Gastroesophageal sphincter (tissue), 4 donors: Measurements from ENCODE around the gene EDDM3A. TPM values are rescaled to one million over a fixed set of nuclear protein-coding genes. Genes with fewer than 3 reads are reported as not detected.
A peak's percentile ranks its signal among the peaks of the same experiment; 100 is the strongest.

Experiments used
- ATAC-seq: fragments of 150-250 bp; one replicate; pipeline ENCODE4 v1.9.1; 2016; ENCODE audit warnings: mild to moderate bottlenecking, moderate library complexity
- H3K27ac ChIP-seq, 4 donors: fragments of 200-600 bp; sonication (generic) in 3 of 4; 1 replicate in 3 of 4; 2 replicates in 1 of 4; pipeline ENCODE4 v1.5.1; 2016 to 2019
- H3K27me3 ChIP-seq: fragments of 200-600 bp; sonication (generic); one replicate; pipeline ENCODE4 v1.5.1; 2019
- H3K36me3 ChIP-seq, 2 donors: fragments of 200-600 bp; sonication (generic); one replicate each; pipeline ENCODE4 v1.5.1; 2019; ENCODE audit warnings: control low read depth in 1 of 2
- H3K4me1 ChIP-seq, 3 donors: fragments of 200-600 bp; sonication (generic); 1 replicate in 2 of 3; 2 replicates in 1 of 3; pipeline ENCODE4 v1.5.1; 2016 to 2019; ENCODE audit warnings: control low read depth in 2 of 3
- H3K4me3 ChIP-seq, 2 donors: fragments of 200-600 bp; sonication (generic); one replicate each; pipeline ENCODE4 v1.5.1; 2019; ENCODE audit warnings: mild to moderate bottlenecking in 1 of 2, moderate library complexity in 1 of 2
- H3K9me3 ChIP-seq, 3 donors: fragments of 200-600 bp; sonication (generic); one replicate each; pipeline ENCODE4 v1.5.1; 2017 to 2019; ENCODE audit warnings: control low read depth in 2 of 3
- EP300 ChIP-seq: sonication (generic); formaldehyde crosslinking; IDR thresholded peaks from one replicate; pipeline ENCODE4 v1.6.1; 2017; ENCODE audit warnings: antibody characterized with exemption, mild to moderate bottlenecking
- POLR2A ChIP-seq, 2 donors: fragments of 450-650 bp; IDR thresholded peaks; one replicate each; pipeline ENCODE4 v1.6.1; 2017; ENCODE audit warnings: antibody characterized with exemption in 2 of 2, mild to moderate bottlenecking in 2 of 2, moderate library complexity in 1 of 2
- POLR2AphosphoS5 ChIP-seq: sonication (generic); formaldehyde crosslinking; IDR thresholded peaks from one replicate; pipeline ENCODE4 v1.6.1; 2017; ENCODE audit warnings: antibody characterized with exemption
- WGBS, 2 donors: methylation state at CpG; one replicate each; pipeline ENCODE4 v1.1.5; 2018; ENCODE audit warnings: low coverage in 1 of 2; 5-methylcytosine and 5-hydroxymethylcytosine counted together
- total RNA-seq, 4 donors: library from RNA; depleted of rRNA; stranded (reverse); fragments of >200 nt; gene quantifications; one replicate each; pipeline ENCODE4 v1.1.0, GENCODE V29; 2016
- TF ChIP-seq, protein P1 (sequence below), 4 experiments: fragments of 200-600 bp in 2 of 4; fragments of 450-650 bp in 2 of 4; sonication (generic) in 1 of 4; IDR thresholded peaks; one replicate each; pipeline ENCODE4 v1.5.1; 2017 to 2019; ENCODE audit warnings: antibody characterized with exemption in 4 of 4, mild to moderate bottlenecking in 2 of 4, moderate library complexity in 2 of 4

Gene EDDM3A
- total RNA-seq, 4 donors from 2014 or later: not detected

DNA sequence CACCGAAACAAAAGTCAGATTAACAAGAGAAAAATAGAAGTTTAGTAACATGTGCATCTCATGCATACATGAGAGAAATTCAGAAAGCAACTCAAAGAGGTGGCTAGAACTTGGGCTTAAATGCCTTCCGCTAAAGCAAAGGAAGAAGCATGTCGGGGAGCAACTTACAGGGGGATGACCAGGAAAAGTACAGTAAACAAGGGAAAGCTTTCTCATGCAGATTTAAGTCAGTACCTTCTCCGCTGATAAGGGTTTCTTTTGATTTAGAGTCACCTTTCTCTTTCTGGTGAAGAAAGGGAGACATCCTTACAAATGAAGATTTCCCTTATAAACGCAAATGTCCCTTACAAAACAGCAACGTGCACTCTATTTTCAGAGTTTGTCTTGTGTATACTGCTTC lies 29.4 kb downstream of the EDDM3A start:
- no peak overlapping the region for H3K27ac ChIP-seq
- H3K27me3 ChIP-seq: peaks cover 10% of the 10 kb centered on the region
- ATAC-seq: no peak

DNA sequence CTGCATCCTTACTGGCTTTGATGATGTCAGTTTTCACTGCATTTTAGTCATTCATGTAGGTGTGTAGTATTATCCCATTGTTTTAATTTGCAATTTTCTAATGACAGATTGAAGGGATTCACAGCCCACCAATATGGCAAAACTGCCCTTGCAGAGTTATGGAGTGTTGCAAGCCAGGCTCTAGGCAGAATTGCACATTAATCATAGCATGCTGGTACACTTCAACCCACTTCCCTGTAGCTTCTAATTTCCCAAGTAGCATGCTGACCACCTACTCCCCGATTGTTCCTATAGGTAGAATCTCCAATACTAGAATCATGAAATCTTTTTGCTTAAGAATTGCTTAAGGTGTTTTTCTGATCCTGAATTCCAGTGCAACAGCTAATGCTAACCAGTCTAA lies 30.2 kb downstream of the EDDM3A start:
- Histone ChIP-seq H3K4me3 (no peak overlapping the region), H3K36me3 (no peaks in the 10 kb centered on the region), H3K4me1 (no peaks in the 10 kb centered on the region), H3K27me3 (peaks cover 10% of the 10 kb centered on the region), H3K27ac (no peak overlapping the region), H3K9me3 (no peaks in the 10 kb centered on the region)
- 85 to 100% methylated on average over 1 of the region's 1 CpG for WGBS, 2 donors
- TF ChIP-seq POLR2AphosphoS5 (no peak), POLR2A (IDR thresholded peaks at IDR 0.05) (no peak), EP300 (no peak)
- TF ChIP-seq, protein P1, sequence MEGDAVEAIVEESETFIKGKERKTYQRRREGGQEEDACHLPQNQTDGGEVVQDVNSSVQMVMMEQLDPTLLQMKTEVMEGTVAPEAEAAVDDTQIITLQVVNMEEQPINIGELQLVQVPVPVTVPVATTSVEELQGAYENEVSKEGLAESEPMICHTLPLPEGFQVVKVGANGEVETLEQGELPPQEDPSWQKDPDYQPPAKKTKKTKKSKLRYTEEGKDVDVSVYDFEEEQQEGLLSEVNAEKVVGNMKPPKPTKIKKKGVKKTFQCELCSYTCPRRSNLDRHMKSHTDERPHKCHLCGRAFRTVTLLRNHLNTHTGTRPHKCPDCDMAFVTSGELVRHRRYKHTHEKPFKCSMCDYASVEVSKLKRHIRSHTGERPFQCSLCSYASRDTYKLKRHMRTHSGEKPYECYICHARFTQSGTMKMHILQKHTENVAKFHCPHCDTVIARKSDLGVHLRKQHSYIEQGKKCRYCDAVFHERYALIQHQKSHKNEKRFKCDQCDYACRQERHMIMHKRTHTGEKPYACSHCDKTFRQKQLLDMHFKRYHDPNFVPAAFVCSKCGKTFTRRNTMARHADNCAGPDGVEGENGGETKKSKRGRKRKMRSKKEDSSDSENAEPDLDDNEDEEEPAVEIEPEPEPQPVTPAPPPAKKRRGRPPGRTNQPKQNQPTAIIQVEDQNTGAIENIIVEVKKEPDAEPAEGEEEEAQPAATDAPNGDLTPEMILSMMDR (IDR thresholded peaks at IDR 0.05): no peak
- ATAC-seq: no peak

More for the DNA sequence above, 29.4 kb downstream of the EDDM3A start:
- Histone ChIP-seq H3K4me3 (no peak overlapping the region), H3K4me1 (no peaks in the 10 kb centered on the region), H3K36me3 (no peaks in the 10 kb centered on the region), H3K9me3 (no peaks in the 10 kb centered on the region)
- 43 to 50% methylated on average over 6 of the region's 6 CpGs for WGBS, 2 donors
- TF ChIP-seq POLR2AphosphoS5: no peak
- TF ChIP-seq EP300: no peak
- TF ChIP-seq, protein P1 (IDR thresholded peaks at IDR 0.05): no peak
- TF ChIP-seq POLR2A (IDR thresholded peaks at IDR 0.05): no peak

DNA sequence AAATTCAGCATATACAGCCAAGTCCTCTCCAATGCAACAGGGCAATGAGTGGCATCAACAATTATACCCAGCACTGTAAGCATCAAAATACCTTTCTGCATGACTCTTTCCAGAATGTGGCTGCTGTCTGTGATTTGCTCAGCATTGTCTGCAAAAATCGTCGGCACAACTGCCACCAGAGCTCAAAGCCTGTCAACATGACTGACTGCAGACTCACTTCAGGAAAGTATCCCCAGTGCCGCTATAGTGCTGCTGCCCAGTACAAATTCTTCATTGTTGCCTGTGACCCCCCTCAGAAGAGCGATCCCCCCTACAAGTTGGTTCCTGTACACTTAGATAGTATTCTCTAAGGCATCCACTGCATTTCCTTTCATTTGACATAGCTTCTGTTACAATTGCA lies 36.1 kb downstream of the EDDM3A start:
- Histone ChIP-seq H3K36me3 (no peaks in the 10 kb centered on the region), H3K27me3 (no peaks in the 10 kb centered on the region), H3K4me1 (no peaks in the 10 kb centered on the region), H3K27ac (peak overlapping the region in 2 of 4 donors; percentile 43 to 44), H3K9me3 (no peaks in the 10 kb centered on the region), H3K4me3 (peak overlapping the region; percentile 19 to 33)
- TF ChIP-seq, protein P1 (IDR thresholded peaks at IDR 0.05): no peak
- no peak for TF ChIP-seq EP300
- TF ChIP-seq POLR2AphosphoS5: no peak
- TF ChIP-seq POLR2A (IDR thresholded peaks at IDR 0.05): no peak
- no peak for ATAC-seq
- 67% methylated on average over 2 of the region's 4 CpGs; no CpG with 5 or more reads in 1 of the 2 donors for WGBS, 2 donors

DNA sequence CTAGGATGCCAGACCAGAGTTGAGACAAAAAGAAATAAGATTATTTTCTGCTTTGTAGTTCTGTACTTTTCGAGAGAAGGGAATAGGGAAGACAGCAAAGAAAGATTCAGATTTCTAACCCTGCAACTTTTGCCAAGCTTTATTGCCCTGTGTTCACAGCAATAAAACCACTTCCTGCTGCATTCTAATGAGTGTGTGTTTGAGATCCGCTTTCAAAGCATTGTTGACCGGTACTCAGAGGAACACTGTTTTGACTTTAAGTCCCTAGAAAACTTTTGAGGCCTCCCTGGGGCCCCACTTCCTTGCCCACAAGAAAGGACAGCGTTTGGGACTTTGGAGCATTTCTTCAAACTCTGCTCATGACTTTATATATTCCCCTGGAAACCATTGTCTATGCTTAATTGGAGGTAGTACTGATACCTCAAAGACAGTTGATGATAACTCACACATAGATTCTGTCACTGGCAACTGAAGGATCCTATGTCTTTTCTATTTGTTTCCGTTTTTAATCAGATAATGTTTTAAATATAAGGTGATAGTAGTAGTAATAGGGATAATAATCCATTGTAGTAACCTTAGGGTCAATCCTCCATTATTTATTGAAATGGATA lies 36.7 kb downstream of the EDDM3A start:
- peak overlapping the region in 1 of 2 donors; percentile 33 for H3K4me3 ChIP-seq
- H3K4me1 ChIP-seq: no peaks in the 10 kb centered on the region
- ATAC-seq: no peak
- H3K9me3 ChIP-seq: no peaks in the 10 kb centered on the region
- peak overlapping the region in 3 of 4 donors; percentile 31 to 44 (median 43) for H3K27ac ChIP-seq
- H3K36me3 ChIP-seq: no peaks in the 10 kb centered on the region
- H3K27me3 ChIP-seq: no peaks in the 10 kb centered on the region
- TF ChIP-seq, protein P1 (IDR thresholded peaks at IDR 0.05): no peak
- TF ChIP-seq POLR2AphosphoS5 (no peak), POLR2A (IDR thresholded peaks at IDR 0.05) (no peak), EP300 (no peak)
- WGBS, 2 donors: 51 to 58% methylated on average over 3 to 5 of the region's 5 CpGs

DNA sequence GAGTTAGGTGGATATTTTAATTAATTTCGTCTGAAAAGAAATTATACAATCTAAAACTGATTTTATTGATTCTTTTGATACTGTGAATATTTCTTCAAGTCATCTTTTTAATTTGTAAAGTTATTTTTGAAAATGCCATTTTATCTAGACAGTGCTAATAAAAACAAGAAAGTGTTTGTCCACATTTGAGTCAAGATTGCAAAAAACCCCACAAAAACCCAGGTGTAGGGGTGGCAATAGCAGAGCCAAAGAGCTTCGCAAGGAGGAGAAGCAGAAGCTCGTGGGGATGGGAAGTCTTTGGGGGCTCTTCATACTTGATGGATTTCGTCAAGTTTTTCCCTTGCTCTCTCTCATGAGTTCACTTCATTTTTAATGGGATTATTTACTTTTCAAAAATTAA lies 41.3 kb downstream of the EDDM3A start:
- no peak for TF ChIP-seq POLR2AphosphoS5
- TF ChIP-seq, protein P1 (IDR thresholded peaks at IDR 0.05): no peak
- no peak for TF ChIP-seq POLR2A (IDR thresholded peaks at IDR 0.05)
- TF ChIP-seq EP300: no peak
- H3K36me3 ChIP-seq: no peaks in the 10 kb centered on the region
- H3K9me3 ChIP-seq: no peaks in the 10 kb centered on the region
- no peaks in the 10 kb centered on the region for H3K4me1 ChIP-seq
- no peak for ATAC-seq
- WGBS, 2 donors: 67 to 84% methylated on average over 3 to 4 of the region's 4 CpGs
- H3K27me3 ChIP-seq: no peaks in the 10 kb centered on the region
- H3K27ac ChIP-seq: no peak overlapping the region
- H3K4me3 ChIP-seq: no peak overlapping the region
